ENCODE measurements around the gene KCNIP4. TPM values are rescaled to one million over a fixed set of nuclear protein-coding genes. Genes with fewer than 3 reads are reported as not detected.

KCNIP4 gene
- total and polyA plus RNA-seq, 7 donors: 0.03 TPM; not detected in 6

GRCh38 chr4:21304540-21304887 is 644.1 kb downstream of the KCNIP4 start:
- DNase-seq: no peak
- no peak overlapping the region for H3K27ac ChIP-seq
- no peaks in the 10 kb centered on the region for H3K27me3 ChIP-seq (ENCODE audit: insufficient read depth in 3 of 3, low read length in 2 of 3)
- intact Hi-C loops (cut with DNase I): no loop called here
- no peak for TF ChIP-seq CTCF (IDR thresholded peaks at IDR 0.05)
- no peak overlapping the region for H3K4me3 ChIP-seq
- H3K9me3 ChIP-seq: no peaks in the 10 kb centered on the region
- ATAC-seq: no peak
- H3K4me1 ChIP-seq: no peaks in the 10 kb centered on the region
- no peaks in the 10 kb centered on the region for H3K36me3 ChIP-seq (ENCODE audit: insufficient read depth in 1 of 2, low read depth in 1 of 2)
- WGBS, 3 donors: 11 to 17% (median 13%) methylated on average over 4 of the region's 4 CpGs

GRCh38 chr4:21290562-21290961 is 658.0 kb downstream of the KCNIP4 start:
- no peaks in the 10 kb centered on the region for H3K36me3 ChIP-seq (ENCODE audit: insufficient read depth in 1 of 2, low read depth in 1 of 2)
- H3K9me3 ChIP-seq: no peaks in the 10 kb centered on the region
- H3K4me3 ChIP-seq: no peak overlapping the region
- intact Hi-C loops (cut with DNase I): no loop called here
- no peaks in the 10 kb centered on the region for H3K27me3 ChIP-seq (ENCODE audit: insufficient read depth in 3 of 3, low read length in 2 of 3)
- no peaks in the 10 kb centered on the region for H3K4me1 ChIP-seq
- no peak overlapping the region for H3K27ac ChIP-seq
- DNase-seq: no peak
- no peak for ATAC-seq
- TF ChIP-seq CTCF (IDR thresholded peaks at IDR 0.05): no peak
- 29 to 47% (median 40%) methylated on average over 2 of the region's 2 CpGs for WGBS, 3 donors

GRCh38 chr4:21276046-21276445 is 672.5 kb downstream of the KCNIP4 start:
- intact Hi-C loops (cut with DNase I): no loop called here
- Histone ChIP-seq H3K4me1 (no peaks in the 10 kb centered on the region), H3K9me3 (no peaks in the 10 kb centered on the region), H3K27me3 (ENCODE audit: insufficient read depth in 3 of 3, low read length in 2 of 3) (no peaks in the 10 kb centered on the region), H3K27ac (no peak overlapping the region), H3K36me3 (ENCODE audit: insufficient read depth in 1 of 2, low read depth in 1 of 2) (no peaks in the 10 kb centered on the region), H3K4me3 (no peak overlapping the region)
- DNase-seq (no peak), ATAC-seq (no peak)
- no peak for TF ChIP-seq CTCF (IDR thresholded peaks at IDR 0.05)
- WGBS, 3 donors: 81 to 88% (median 87%) methylated on average over 5 of the region's 5 CpGs

- ATAC-seq: no peak
- no peak overlapping the region for H3K27ac ChIP-seq
- no peaks in the 10 kb centered on the region for H3K4me1 ChIP-seq
- DNase-seq: no peak
- no peak for TF ChIP-seq CTCF (IDR thresholded peaks at IDR 0.05)
- H3K36me3 ChIP-seq (ENCODE audit: insufficient read depth in 1 of 2, low read depth in 1 of 2): no peaks in the 10 kb centered on the region
- intact Hi-C loops (cut with DNase I): no loop called here
- no peaks in the 10 kb centered on the region for H3K9me3 ChIP-seq
- no peak overlapping the region for H3K4me3 ChIP-seq
- H3K27me3 ChIP-seq (ENCODE audit: insufficient read depth in 3 of 3, low read length in 2 of 3): no peaks in the 10 kb centered on the region
- WGBS, 3 donors: 42 to 55% (median 47%) methylated on average over 4 of the region's 4 CpGs
Observed at GRCh38 chr4:21271439-21272052, 677.0 kb downstream of the KCNIP4 start.

GRCh38 chr4:21248331-21248730 is 700.2 kb downstream of the KCNIP4 start:
- H3K27me3 ChIP-seq (ENCODE audit: insufficient read depth in 3 of 3, low read length in 2 of 3): no peaks in the 10 kb centered on the region
- no peaks in the 10 kb centered on the region for H3K9me3 ChIP-seq
- ATAC-seq (no peak), DNase-seq (no peak)
- 70 to 80% (median 74%) methylated on average over 4 of the region's 4 CpGs for WGBS, 3 donors
- H3K4me3 ChIP-seq: no peak overlapping the region
- H3K4me1 ChIP-seq: no peaks in the 10 kb centered on the region
- intact Hi-C loops (cut with DNase I): no loop called here
- no peak overlapping the region for H3K27ac ChIP-seq
- H3K36me3 ChIP-seq (ENCODE audit: insufficient read depth in 1 of 2, low read depth in 1 of 2): no peaks in the 10 kb centered on the region
- TF ChIP-seq CTCF (IDR thresholded peaks at IDR 0.05): no peak

Measured in psoas muscle (tissue), 8 donors.